ENCODE measurements around the gene NSMCE4A.
"Not testable (repeated sequence)": the region's sequence is repeated elsewhere in the genome, so short reads cannot be mapped to it uniquely, and the experiment has no call there.

The NSMCE4A gene

GRCh38 chr10:121974535-121975294 lies at the start of gene NSMCE4A:
Gene NSMCE4A, minus strand, starts transcription at chr10:121975217. Its CDS starts 52 bp downstream, at chr10:121975165.
- DNase-seq, result peak; percentile 77

GRCh38 chr10:122023257-122023656 lies 48.2 kb upstream of the NSMCE4A start:
- not testable (repeated sequence) for DNase-seq

- DNase-seq, result no peak
Observed at GRCh38 chr10:122022276-122022675, 47.3 kb upstream of the NSMCE4A start.

GRCh38 chr10:122021828-122022227 lies 46.8 kb upstream of the NSMCE4A start:
- no peak for DNase-seq

- no peak for DNase-seq
Observed at GRCh38 chr10:122021379-122021778, 46.4 kb upstream of the NSMCE4A start.

GRCh38 chr10:122020226-122020625 lies 45.2 kb upstream of the NSMCE4A start:
- DNase-seq, result no peak

- no peak for DNase-seq
Observed at GRCh38 chr10:122019414-122019975, 44.5 kb upstream of the NSMCE4A start.

GRCh38 chr10:122018951-122019413 lies 44.0 kb upstream of the NSMCE4A start:
- DNase-seq, result no peak

GRCh38 chr10:122018491-122018890 lies 43.5 kb upstream of the NSMCE4A start:
- DNase-seq, result no peak

GRCh38 chr10:122017926-122018325 lies 42.9 kb upstream of the NSMCE4A start:
- not testable (repeated sequence) for DNase-seq

GRCh38 chr10:122014652-122015248 lies 39.7 kb upstream of the NSMCE4A start:
- no peak for DNase-seq

- no peak for DNase-seq
Observed at GRCh38 chr10:122013311-122013780, 38.3 kb upstream of the NSMCE4A start.

- no peak for DNase-seq
Observed at GRCh38 chr10:122012731-122013130, 37.7 kb upstream of the NSMCE4A start.

- DNase-seq, result no peak
Observed at GRCh38 chr10:122010405-122011050, 35.5 kb upstream of the NSMCE4A start.

GRCh38 chr10:122007415-122007814 lies 32.4 kb upstream of the NSMCE4A start:
- no peak for DNase-seq

- no peak for DNase-seq
Observed at GRCh38 chr10:122001698-122002097, 26.7 kb upstream of the NSMCE4A start.

- DNase-seq, result no peak
Observed at GRCh38 chr10:121999301-121999700, 24.3 kb upstream of the NSMCE4A start.

- DNase-seq, result no peak
Observed at GRCh38 chr10:121998462-121998861, 23.4 kb upstream of the NSMCE4A start.

GRCh38 chr10:121994429-121994941 lies 19.5 kb upstream of the NSMCE4A start:
- no peak for DNase-seq

GRCh38 chr10:121991727-121992126 lies 16.7 kb upstream of the NSMCE4A start:
- not testable (repeated sequence) for DNase-seq

- DNase-seq, result no peak
Observed at GRCh38 chr10:121990015-121990677, 15.1 kb upstream of the NSMCE4A start.
